HG03354 (cell line): ENCODE results near the gene NCKAP5L.
"Not testable (repeated sequence)": the region's sequence is repeated elsewhere in the genome, so short reads cannot be mapped to it uniquely, and the experiment has no call there.

Source experiments
- ATAC-seq: cut with Tn5 transposase; IDR thresholded peaks from one replicate; pipeline ENCODE4 v1.9.1; 2021; ENCODE audit warnings: mild to moderate bottlenecking; ENCODE audit not compliant: unreplicated experiment, poor library complexity, severe bottlenecking

The NCKAP5L gene

GRCh38 chr12:49866859-49867569 lies 38.8 kb upstream of the NCKAP5L start:
- no peak for ATAC-seq

GRCh38 chr12:49865782-49866135 lies 37.5 kb upstream of the NCKAP5L start:
- no peak for ATAC-seq

- ATAC-seq: no peak
Observed at GRCh38 chr12:49865109-49865781, 37.0 kb upstream of the NCKAP5L start.

- no peak for ATAC-seq
Observed at GRCh38 chr12:49864798-49865090, 36.5 kb upstream of the NCKAP5L start.

- ATAC-seq: no peak
Observed at GRCh38 chr12:49863946-49864797, 36.0 kb upstream of the NCKAP5L start.

- not testable (repeated sequence) for ATAC-seq
Observed at GRCh38 chr12:49860921-49861320, 32.7 kb upstream of the NCKAP5L start.

GRCh38 chr12:49855890-49856289 lies 27.7 kb upstream of the NCKAP5L start:
- ATAC-seq: not testable (repeated sequence)

- no peak for ATAC-seq
Observed at GRCh38 chr12:49854976-49855375, 26.8 kb upstream of the NCKAP5L start.

GRCh38 chr12:49853671-49854070 lies 25.5 kb upstream of the NCKAP5L start:
- no peak for ATAC-seq

- no peak for ATAC-seq
Observed at GRCh38 chr12:49847161-49847560, 18.9 kb upstream of the NCKAP5L start.

- no peak for ATAC-seq
Observed at GRCh38 chr12:49846032-49846431, 17.8 kb upstream of the NCKAP5L start.

GRCh38 chr12:49843876-49844437 lies 15.7 kb upstream of the NCKAP5L start:
- ATAC-seq: no peak

- no peak for ATAC-seq
Observed at GRCh38 chr12:49843411-49843810, 15.2 kb upstream of the NCKAP5L start.

GRCh38 chr12:49842519-49843352 lies 14.5 kb upstream of the NCKAP5L start, which contains the start of gene BCDIN3D:
TSS of gene BCDIN3D (minus strand) at chr12:49843106. CDS start at chr12:49843087, 19 bp downstream.
- peak; percentile 91 for ATAC-seq

- ATAC-seq: no peak
Observed at GRCh38 chr12:49838973-49839633, 10.9 kb upstream of the NCKAP5L start.

- no peak for ATAC-seq
Observed at GRCh38 chr12:49832836-49833421, 4.7 kb upstream of the NCKAP5L start.

GRCh38 chr12:49831717-49832116 lies 3.5 kb upstream of the NCKAP5L start:
- no peak for ATAC-seq

- peak; percentile 22 for ATAC-seq
Observed at GRCh38 chr12:49827401-49828099, 663 bp downstream of the NCKAP5L start.
